Measurements from ENCODE around the gene RPL6. TPM values are rescaled to one million over a fixed set of nuclear protein-coding genes. Genes with fewer than 3 reads are reported as not detected.
"Not testable (repeated sequence)": the region's sequence is repeated elsewhere in the genome, so short reads cannot be mapped to it uniquely, and the experiment has no call there.

RPL6 gene
- 100 to 1,000 TPM; 343 to 498 TPM for total RNA-seq
- 600 TPM for polyA plus RNA-seq (ENCODE audit: insufficient read depth, low read depth, low replicate concordance)
- long read RNA-seq, donor 1, transcript RPL6-204 (2 exons, 612 nt) = minor isoform, 7 of 830 reads
- long read RNA-seq, donor 1, transcript RPL6-202 (7 exons, 1,074 nt) = minor isoform, 16 of 830 reads
- long read RNA-seq, donor 1, transcript RPL6-205 (3 exons, 583 nt) = minor isoform, 27 of 830 reads
- long read RNA-seq, donor 1, transcript RPL6-201 (7 exons, 947 nt) = major isoform, 352 of 830 reads
- long read RNA-seq, donor 1, partial matches to known transcripts = 393 of 830 reads
- long read RNA-seq, donor 1, other reads (novel, unspliced or antisense) = 35 of 830 reads
- long read RNA-seq, donor 2, transcript RPL6-202 (7 exons, 1,074 nt) = minor isoform, 5 of 529 reads
- long read RNA-seq, donor 2, transcript RPL6-201 (7 exons, 947 nt) = major isoform, 227 of 529 reads
- long read RNA-seq, donor 2, transcript RPL6-205 (3 exons, 583 nt) = minor isoform, 16 of 529 reads
- long read RNA-seq, donor 2, transcript RPL6-204 (2 exons, 612 nt) = minor isoform, 5 of 529 reads
- long read RNA-seq, donor 2, partial matches to known transcripts = 248 of 529 reads
- long read RNA-seq, donor 2, other reads (novel, unspliced or antisense) = 27 of 529 reads

DNA sequence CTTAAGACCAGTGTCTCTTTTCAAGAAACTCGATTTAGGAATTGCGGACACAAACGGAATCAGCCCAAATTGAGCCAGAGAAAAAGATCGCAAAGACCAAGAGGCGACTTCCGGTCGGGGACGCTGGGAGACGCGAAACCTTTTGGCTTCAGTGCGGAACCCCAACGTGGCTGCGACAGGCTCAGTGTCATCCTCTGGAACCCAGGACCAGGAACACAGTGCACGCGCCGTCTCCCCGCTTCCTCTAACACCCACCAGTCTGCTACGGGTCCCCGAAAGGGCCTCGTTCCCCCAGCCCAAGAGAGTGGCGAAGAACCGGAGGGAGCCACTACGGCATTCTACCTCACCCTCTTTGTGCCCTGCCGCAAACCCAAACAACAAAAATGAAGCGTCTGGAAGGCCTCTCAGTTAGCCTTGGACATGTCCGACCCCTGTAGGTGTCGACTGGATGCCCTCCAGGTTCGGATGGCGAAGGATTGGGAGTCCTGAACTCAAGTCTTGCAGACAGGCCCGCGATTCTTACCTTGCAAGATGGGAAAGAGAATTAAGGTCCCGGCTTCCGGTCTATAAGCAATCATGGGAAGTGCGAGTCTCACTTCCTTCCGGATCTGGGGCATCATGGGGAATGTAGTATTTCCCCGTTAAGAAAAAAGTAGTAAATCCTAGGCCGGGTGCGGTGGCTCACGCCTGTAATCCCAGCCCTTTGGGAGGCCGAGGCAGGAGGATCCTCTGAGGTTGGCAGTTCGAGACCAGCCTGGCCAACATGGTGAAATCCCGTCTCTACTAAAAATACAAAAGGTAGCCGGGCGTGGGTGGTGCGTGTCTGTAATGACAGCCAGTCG lies at the start of gene RPL6:
RPL6 (minus strand) TSS at position 542 of the 842 bp plus-strand sequence. CDS start 949 bp downstream, outside the sequence.
- Histone ChIP-seq H3K36me3 (ENCODE audit: low read depth, missing control alignments) (no peaks in the 10 kb centered on the region), H3K9me3 (no peaks in the 10 kb centered on the region), H3K4me1 (peaks cover 19% of the 10 kb centered on the region), H3K27ac (peak within 1 kb of the TSS; percentile 88), H3K4me3 (peak within 1 kb of the TSS; percentile 74 to 91), H3K27me3 (no peaks in the 10 kb centered on the region)
- intact Hi-C loops (cut with DNase I; ENCODE audit: low total_unique reads) = no loop called here
- WGBS, 2 donors = 7 to 10% methylated on average over 32 to 46 of the region's 46 CpGs
- TF ChIP-seq, protein P1, sequence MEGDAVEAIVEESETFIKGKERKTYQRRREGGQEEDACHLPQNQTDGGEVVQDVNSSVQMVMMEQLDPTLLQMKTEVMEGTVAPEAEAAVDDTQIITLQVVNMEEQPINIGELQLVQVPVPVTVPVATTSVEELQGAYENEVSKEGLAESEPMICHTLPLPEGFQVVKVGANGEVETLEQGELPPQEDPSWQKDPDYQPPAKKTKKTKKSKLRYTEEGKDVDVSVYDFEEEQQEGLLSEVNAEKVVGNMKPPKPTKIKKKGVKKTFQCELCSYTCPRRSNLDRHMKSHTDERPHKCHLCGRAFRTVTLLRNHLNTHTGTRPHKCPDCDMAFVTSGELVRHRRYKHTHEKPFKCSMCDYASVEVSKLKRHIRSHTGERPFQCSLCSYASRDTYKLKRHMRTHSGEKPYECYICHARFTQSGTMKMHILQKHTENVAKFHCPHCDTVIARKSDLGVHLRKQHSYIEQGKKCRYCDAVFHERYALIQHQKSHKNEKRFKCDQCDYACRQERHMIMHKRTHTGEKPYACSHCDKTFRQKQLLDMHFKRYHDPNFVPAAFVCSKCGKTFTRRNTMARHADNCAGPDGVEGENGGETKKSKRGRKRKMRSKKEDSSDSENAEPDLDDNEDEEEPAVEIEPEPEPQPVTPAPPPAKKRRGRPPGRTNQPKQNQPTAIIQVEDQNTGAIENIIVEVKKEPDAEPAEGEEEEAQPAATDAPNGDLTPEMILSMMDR (IDR thresholded peaks at IDR 0.05) = peak in 1 of 3 experiments; percentile 6
- peak; percentile 55 for TF ChIP-seq POLR2A (IDR thresholded peaks at IDR 0.05)
- peak; percentile 94 for DNase-seq

DNA sequence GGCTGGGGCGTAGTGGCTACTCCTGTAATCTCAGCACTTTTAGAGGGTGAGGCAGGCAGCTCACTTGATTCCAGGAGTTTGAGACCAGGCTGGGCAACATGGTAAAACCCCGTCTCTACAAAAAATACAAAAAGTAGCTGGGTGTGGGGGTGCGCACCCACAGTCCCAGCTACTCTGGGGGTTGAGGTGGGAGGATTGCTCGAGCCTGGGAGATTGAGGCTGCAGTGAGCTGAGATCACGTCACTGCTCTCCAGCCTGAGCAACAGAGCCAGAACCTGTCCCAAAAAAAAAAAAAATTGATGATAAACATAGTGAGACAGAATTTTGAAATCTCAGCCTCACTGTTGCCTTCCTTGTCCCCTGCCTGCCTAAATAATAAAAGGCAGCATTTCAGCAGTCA lies 49.3 kb upstream of the RPL6 start:
- no peak for DNase-seq
- H3K4me3 ChIP-seq = no peak overlapping the region
- no peaks in the 10 kb centered on the region for H3K36me3 ChIP-seq (ENCODE audit: low read depth, missing control alignments)
- H3K27me3 ChIP-seq = no peaks in the 10 kb centered on the region
- TF ChIP-seq, protein P1 (IDR thresholded peaks at IDR 0.05) = no peak
- TF ChIP-seq POLR2A (IDR thresholded peaks at IDR 0.05) = no peak
- H3K27ac ChIP-seq = no peak overlapping the region
- intact Hi-C loops (cut with DNase I; ENCODE audit: low total_unique reads) = no loop called here
- 83 to 89% methylated on average over 5 of the region's 5 CpGs for WGBS, 2 donors
- no peaks in the 10 kb centered on the region for H3K9me3 ChIP-seq
- no peaks in the 10 kb centered on the region for H3K4me1 ChIP-seq

DNA sequence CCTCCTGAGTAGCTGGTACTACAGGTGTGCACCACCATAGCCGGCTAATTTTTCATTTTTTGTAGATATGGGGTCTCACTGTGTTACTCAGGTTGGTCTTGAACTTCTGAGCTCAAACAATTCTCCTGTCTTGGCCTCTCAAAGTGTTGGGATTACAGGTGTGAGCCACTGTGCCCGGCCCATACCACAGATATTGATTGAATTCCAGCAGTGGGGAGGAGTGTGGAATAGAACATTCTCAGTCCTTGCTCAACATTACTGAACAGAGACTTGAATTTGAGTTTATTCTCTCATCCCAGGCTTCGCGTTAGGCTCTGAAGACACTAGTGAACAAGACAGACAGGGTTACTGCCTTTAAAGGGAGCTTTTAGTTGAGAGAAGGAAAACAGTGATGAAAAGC lies 48.9 kb upstream of the RPL6 start:
- WGBS, 2 donors = 95 to 99% methylated on average over 4 of the region's 4 CpGs
- Histone ChIP-seq H3K27ac (no peak overlapping the region), H3K4me3 (no peak overlapping the region), H3K4me1 (no peaks in the 10 kb centered on the region), H3K27me3 (no peaks in the 10 kb centered on the region), H3K36me3 (ENCODE audit: low read depth, missing control alignments) (no peaks in the 10 kb centered on the region), H3K9me3 (no peaks in the 10 kb centered on the region)
- intact Hi-C loops (cut with DNase I; ENCODE audit: low total_unique reads) = no loop called here
- DNase-seq = no peak
- TF ChIP-seq, protein P1 (IDR thresholded peaks at IDR 0.05) = no peak
- no peak for TF ChIP-seq POLR2A (IDR thresholded peaks at IDR 0.05)

DNA sequence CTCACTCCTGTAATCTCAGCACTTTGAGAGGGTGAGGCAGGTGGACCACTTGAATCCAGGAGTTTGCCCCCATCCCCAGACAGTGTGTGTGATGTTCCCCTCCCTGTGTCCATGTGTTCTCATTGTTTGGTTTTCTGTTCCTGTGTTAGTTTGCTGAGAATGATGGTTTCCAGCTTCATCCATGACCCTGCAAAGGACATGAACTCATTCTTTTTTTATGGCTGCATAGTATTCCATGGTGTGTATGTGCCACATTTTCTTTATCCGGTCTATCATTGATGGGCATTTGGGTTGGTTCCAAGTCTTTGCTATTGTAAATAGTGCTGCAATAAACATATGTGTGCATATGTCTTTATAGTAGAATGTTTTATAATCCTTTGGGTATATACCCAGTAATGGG lies 47.7 kb upstream of the RPL6 start:
- H3K27ac ChIP-seq; H3K4me3 ChIP-seq; H3K4me1 ChIP-seq; H3K36me3 ChIP-seq (ENCODE audit: low read depth, missing control alignments); H3K27me3 ChIP-seq; DNase-seq; intact Hi-C loops (cut with DNase I; ENCODE audit: low total_unique reads); H3K9me3 ChIP-seq: not testable (repeated sequence)
- WGBS, 2 donors = 95 to 100% methylated on average over 1 of the region's 1 CpG

DNA sequence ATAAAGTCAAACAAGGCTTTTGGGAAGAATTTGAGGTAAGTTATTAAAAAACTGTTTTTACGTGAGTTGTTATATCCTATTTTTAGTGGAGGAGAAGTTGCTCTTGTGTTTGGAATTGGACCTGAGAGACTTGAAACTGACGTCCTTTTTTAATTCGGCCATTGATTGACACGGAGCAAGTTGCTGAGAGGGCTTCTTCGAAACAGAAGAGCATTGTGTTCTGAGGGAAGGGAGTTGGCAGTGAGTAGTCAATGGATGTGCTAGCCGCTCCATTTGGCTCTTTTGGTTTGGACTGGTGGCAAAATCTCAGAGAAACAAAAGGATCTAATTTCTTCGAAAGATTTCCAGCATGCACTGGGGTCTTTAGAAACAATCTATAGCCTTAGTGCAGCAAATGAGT lies 46.6 kb upstream of the RPL6 start:
- Histone ChIP-seq H3K36me3 (ENCODE audit: low read depth, missing control alignments) (no peaks in the 10 kb centered on the region), H3K4me1 (no peaks in the 10 kb centered on the region), H3K9me3 (no peaks in the 10 kb centered on the region), H3K27ac (no peak overlapping the region), H3K4me3 (no peak overlapping the region), H3K27me3 (no peaks in the 10 kb centered on the region)
- DNase-seq = peak; percentile 40
- 79 to 80% methylated on average over 7 of the region's 7 CpGs for WGBS, 2 donors
- no peak for TF ChIP-seq POLR2A (IDR thresholded peaks at IDR 0.05)
- TF ChIP-seq, protein P1 (IDR thresholded peaks at IDR 0.05) = no peak
- intact Hi-C loops (cut with DNase I; ENCODE audit: low total_unique reads) = no loop called here
